Uterus (tissue), 4 donors: ENCODE data around the gene RCAN2. TPM values are rescaled to one million over a fixed set of nuclear protein-coding genes. Genes with fewer than 3 reads are reported as not detected.
A peak's percentile ranks its signal among the peaks of the same experiment; 100 is the strongest.

ENCODE experiments used
- DNase-seq, 2 donors: peaks; one replicate each; pipeline ENCODE4 v3.0.0-alpha.2; 2019 to 2020
- H3K27ac ChIP-seq, 2 donors: fragments of 200-600 bp; sonication (generic); 1 replicate in 1 of 2; 2 replicates in 1 of 2; pipeline ENCODE4 v1.5.1; 2016 to 2018
- H3K27me3 ChIP-seq, 2 donors: fragments of 200-600 bp; sonication (generic); one replicate each; pipeline ENCODE4 v1.5.1; 2018 to 2019; ENCODE audit warnings: control low read depth in 1 of 2
- H3K36me3 ChIP-seq, 2 donors: fragments of 200-600 bp; sonication (generic); one replicate each; pipeline ENCODE4 v1.5.1; 2019; ENCODE audit warnings: control low read depth in 1 of 2
- H3K4me1 ChIP-seq, 2 donors: fragments of 200-600 bp; sonication (generic); one replicate each; pipeline ENCODE4 v1.5.1; 2018 to 2019; ENCODE audit warnings: control low read depth in 1 of 2
- H3K4me3 ChIP-seq, 2 donors: fragments of 200-600 bp; sonication (generic); 1 replicate in 1 of 2; 2 replicates in 1 of 2; pipeline ENCODE4 v1.5.1; 2018 to 2019; ENCODE audit warnings: mild to moderate bottlenecking in 1 of 2
- H3K9me3 ChIP-seq, 2 donors: fragments of 200-600 bp; sonication (generic); one replicate each; pipeline ENCODE4 v1.5.1; 2019; ENCODE audit warnings: control low read depth in 1 of 2
- CTCF ChIP-seq, 4 experiments: fragments of 200-600 bp in 2 of 4; fragments of 450-650 bp in 2 of 4; sonication (generic) in 2 of 4; IDR thresholded peaks; one replicate each; pipeline ENCODE4 v1.5.1; 2016 to 2019; ENCODE audit warnings: antibody characterized with exemption in 4 of 4, mild to moderate bottlenecking in 2 of 4, moderate library complexity in 1 of 4
- POLR2A ChIP-seq, 2 donors: fragments of 450-650 bp; IDR thresholded peaks; one replicate each; pipeline ENCODE4 v1.6.1; 2016; ENCODE audit warnings: antibody characterized with exemption in 2 of 2, mild to moderate bottlenecking in 1 of 2, moderate library complexity in 1 of 2
- intact Hi-C: fragments of 100-400 bp; cut with DNase I; formaldehyde crosslinking; loops from one replicate; pipeline ENCODE4 v1.15.1; 2023; ENCODE audit warnings: low total_unique reads
- total RNA-seq, 4 donors: library from RNA; depleted of rRNA in 3 of 4; stranded (reverse); fragments of >200 nt in 3 of 4; gene quantifications; one replicate each; pipeline versions ENCODE4 v1.1.0 to v1.2.4, GENCODE V29; 2014 to 2023
- donor health status: DM: yes; HTN: yes; CAD: no.

RCAN2 gene
- total RNA-seq, 4 donors from 2014 or later: 3.0 to 36.4 (median 16.3) TPM

- Histone ChIP-seq H3K4me3 (no peak overlapping the region), H3K4me1 (no peaks in the 10 kb centered on the region), H3K36me3 (no peaks in the 10 kb centered on the region), H3K27me3 (no peaks in the 10 kb centered on the region), H3K9me3 (no peaks in the 10 kb centered on the region), H3K27ac (no peak overlapping the region)
- intact Hi-C loops: no loop called here
- TF ChIP-seq CTCF (IDR thresholded peaks at IDR 0.05) (no peak), POLR2A (IDR thresholded peaks at IDR 0.05) (no peak)
- no peak for DNase-seq
These were observed 69.3 kb downstream of the RCAN2 start for GRCh38 chr6:46421939-46422338.

GRCh38 chr6:46420921-46421638, 70.2 kb downstream of the RCAN2 start:
- TF ChIP-seq POLR2A (IDR thresholded peaks at IDR 0.05) (no peak), CTCF (IDR thresholded peaks at IDR 0.05) (no peak)
- no peaks in the 10 kb centered on the region for H3K27me3 ChIP-seq
- H3K4me3 ChIP-seq: no peak overlapping the region
- no peak overlapping the region for H3K27ac ChIP-seq
- H3K36me3 ChIP-seq: no peaks in the 10 kb centered on the region
- no peak for DNase-seq
- intact Hi-C loops: no loop called here
- no peaks in the 10 kb centered on the region for H3K9me3 ChIP-seq
- no peaks in the 10 kb centered on the region for H3K4me1 ChIP-seq

- H3K4me3 ChIP-seq: no peak overlapping the region
- no peaks in the 10 kb centered on the region for H3K9me3 ChIP-seq
- TF ChIP-seq POLR2A (IDR thresholded peaks at IDR 0.05): no peak
- TF ChIP-seq CTCF (IDR thresholded peaks at IDR 0.05): peak; percentile 75 to 80 (median 78)
- H3K4me1 ChIP-seq: no peaks in the 10 kb centered on the region
- H3K27ac ChIP-seq: no peak overlapping the region
- H3K36me3 ChIP-seq: no peaks in the 10 kb centered on the region
- intact Hi-C loops: loop anchor here (5.0 kb wide), 1 partner anchor 208 kb away; no protein-coding TSS in a partner anchor
- H3K27me3 ChIP-seq: no peaks in the 10 kb centered on the region
- DNase-seq: peak; percentile 55 to 70
These were observed 71.7 kb downstream of the RCAN2 start for GRCh38 chr6:46419576-46420002.

GRCh38 chr6:46414398-46414797, 76.9 kb downstream of the RCAN2 start:
- no peak for TF ChIP-seq POLR2A (IDR thresholded peaks at IDR 0.05)
- no peak for TF ChIP-seq CTCF (IDR thresholded peaks at IDR 0.05)
- no peak overlapping the region for H3K4me3 ChIP-seq
- DNase-seq: no peak
- H3K27me3 ChIP-seq: no peaks in the 10 kb centered on the region
- H3K9me3 ChIP-seq: no peaks in the 10 kb centered on the region
- no peak overlapping the region for H3K27ac ChIP-seq
- intact Hi-C loops: no loop called here
- H3K4me1 ChIP-seq: no peaks in the 10 kb centered on the region
- H3K36me3 ChIP-seq: no peaks in the 10 kb centered on the region

GRCh38 chr6:46412662-46413061, 78.6 kb downstream of the RCAN2 start:
- Histone ChIP-seq H3K27ac (no peak overlapping the region), H3K9me3 (no peaks in the 10 kb centered on the region), H3K36me3 (no peaks in the 10 kb centered on the region), H3K4me3 (no peak overlapping the region), H3K4me1 (peaks cover 0 to 3% of the 10 kb centered on the region in 2 donors), H3K27me3 (no peaks in the 10 kb centered on the region)
- no peak for TF ChIP-seq POLR2A (IDR thresholded peaks at IDR 0.05)
- TF ChIP-seq CTCF (IDR thresholded peaks at IDR 0.05): no peak
- intact Hi-C loops: no loop called here
- no peak for DNase-seq
